Right lobe of liver (tissue), 6 donors: Measurements from ENCODE around the gene PTCHD4. TPM values are rescaled to one million over a fixed set of nuclear protein-coding genes. Genes with fewer than 3 reads are reported as not detected.

Experiments
- ATAC-seq, 4 donors: fragments of 200-7000 bp; cut with Tn5 transposase; one replicate each; pipeline ENCODE4 v1.9.1; 2020; ENCODE audit warnings: mild to moderate bottlenecking in 4 of 4, moderate library complexity in 4 of 4
- DNase-seq, 3 donors: peaks; one replicate each; pipeline ENCODE4 v3.0.0-alpha.2; 2020
- H3K27ac ChIP-seq, 3 donors: fragments of 200-600 bp; one replicate each; pipeline ENCODE4 v1.8.0; 2022
- H3K27me3 ChIP-seq, 2 donors: fragments of 200-600 bp; one replicate each; pipeline ENCODE4 v1.8.0; 2022
- H3K36me3 ChIP-seq, 4 donors: fragments of 200-600 bp; sonication (generic) in 1 of 4; one replicate each; pipeline versions ENCODE4 v1.5.1 to v1.8.0; 2017 to 2022; ENCODE audit warnings: control low read depth in 1 of 4
- H3K4me1 ChIP-seq, 4 donors: fragments of 200-600 bp; sonication (generic) in 1 of 4; one replicate each; pipeline versions ENCODE4 v1.5.1 to v1.8.0; 2017 to 2022; ENCODE audit warnings: control low read depth in 1 of 4
- H3K4me3 ChIP-seq, 3 donors: fragments of 200-600 bp; one replicate each; pipeline ENCODE4 v1.8.0; 2022
- H3K9me3 ChIP-seq, 4 donors: fragments of 200-600 bp; sonication (generic) in 1 of 4; one replicate each; pipeline versions ENCODE4 v1.5.1 to v1.8.0; 2017 to 2022; ENCODE audit warnings: control low read depth in 1 of 4
- CTCF ChIP-seq, 4 donors: fragments of 200-600 bp in 3 of 4; fragments of 450-650 bp in 1 of 4; IDR thresholded peaks; one replicate each; pipeline versions ENCODE4 v1.5.1 to v1.8.0; 2016 to 2022; ENCODE audit warnings: antibody characterized with exemption in 4 of 4, mild to moderate bottlenecking in 2 of 4
- POLR2A ChIP-seq: fragments of 450-650 bp; IDR thresholded peaks from one replicate; pipeline ENCODE4 v1.6.1; 2017; ENCODE audit warnings: antibody characterized with exemption, mild to moderate bottlenecking
- WGBS: methylation state at CpG from one replicate; pipeline ENCODE4 v1.1.6; 2018; ENCODE audit warnings: low coverage, low lambda C conversion rate; ENCODE audit not compliant: insufficient coverage; ENCODE audit errors: missing lambda C conversion rate; 5-methylcytosine and 5-hydroxymethylcytosine counted together
- intact Hi-C, 2 donors: fragments of 100-400 bp; cut with DNase I; formaldehyde crosslinking; loops; one replicate each; pipeline versions ENCODE4 v1.11.2 to v1.14.1; 2022
- total RNA-seq, 6 experiments: library from RNA; depleted of rRNA in 2 of 6; stranded (reverse); fragments of >200 nt in 2 of 6; fragmentation: NEBNext Ultra II Directional in 3 of 6; extraction: Animal tissue kit (Norgen Biotek cat#: 25700) in 3 of 6; gene quantifications; one replicate each; pipeline versions ENCODE4 v1.1.0 to v1.2.4, GENCODE V29; 2016 to 2023
- donor health status: DM: no; HTN: yes; CAD: no.
- donor health status: DM: no; HTN: no; CAD: no.
- donor health status: DM: no; HTN: no; CAD: no.
- donor health status: DM: no; HTN: yes; CAD: no.
- donor health status: DM: no; HTN: yes; CAD: no.

The PTCHD4 gene
- total RNA-seq, 6 experiments from 2014 or later, result 0.12 to 0.18 (median 0.15) TPM; not detected in 3

- WGBS, result 58% methylated on average over 4 of the region's 4 CpGs
- Histone ChIP-seq H3K36me3 (no peaks in the 10 kb centered on the region), H3K9me3 (no peaks in the 10 kb centered on the region), H3K4me3 (no peak overlapping the region), H3K27me3 (no peaks in the 10 kb centered on the region), H3K4me1 (no peaks in the 10 kb centered on the region), H3K27ac (no peak overlapping the region)
- TF ChIP-seq CTCF (IDR thresholded peaks at IDR 0.05) (no peak), POLR2A (no peak)
- ATAC-seq, result no peak
- DNase-seq, result no peak
- intact Hi-C loops, result no loop called here
Measured at GRCh38 chr6:48090546-48090945, 20.5 kb downstream of the PTCHD4 start.

- DNase-seq (no peak), ATAC-seq (peak in 2 of 4 donors; percentile 22 to 46)
- intact Hi-C loops, result no loop called here
- WGBS, result 5% methylated on average over 1 of the region's 1 CpG
- TF ChIP-seq POLR2A (no peak), CTCF (IDR thresholded peaks at IDR 0.05) (peak in 2 of 4 donors; percentile 28 to 35)
- Histone ChIP-seq H3K27ac (no peak overlapping the region), H3K36me3 (no peaks in the 10 kb centered on the region), H3K9me3 (no peaks in the 10 kb centered on the region), H3K27me3 (no peaks in the 10 kb centered on the region), H3K4me3 (no peak overlapping the region), H3K4me1 (no peaks in the 10 kb centered on the region)
Measured at GRCh38 chr6:48087448-48087847, 23.5 kb downstream of the PTCHD4 start.

- WGBS, result 31% methylated on average over 1 of the region's 1 CpG
- ATAC-seq (no peak), DNase-seq (no peak)
- no peaks in the 10 kb centered on the region for H3K36me3 ChIP-seq
- intact Hi-C loops, result no loop called here
- H3K27ac ChIP-seq, result no peak overlapping the region
- TF ChIP-seq POLR2A (no peak), CTCF (IDR thresholded peaks at IDR 0.05) (peak in 2 of 4 donors; percentile 9 to 11)
- H3K4me1 ChIP-seq, result no peaks in the 10 kb centered on the region
- no peaks in the 10 kb centered on the region for H3K9me3 ChIP-seq
- H3K27me3 ChIP-seq, result no peaks in the 10 kb centered on the region
- H3K4me3 ChIP-seq, result no peak overlapping the region
Measured at GRCh38 chr6:48086187-48086586, 24.8 kb downstream of the PTCHD4 start.

GRCh38 chr6:48085131-48085741 is 25.8 kb downstream of the PTCHD4 start:
- no peak overlapping the region for H3K27ac ChIP-seq
- H3K36me3 ChIP-seq, result no peaks in the 10 kb centered on the region
- ATAC-seq (peak in 1 of 4 donors; percentile 32), DNase-seq (no peak)
- TF ChIP-seq POLR2A (no peak), CTCF (IDR thresholded peaks at IDR 0.05) (no peak)
- intact Hi-C loops, result no loop called here
- no peaks in the 10 kb centered on the region for H3K27me3 ChIP-seq
- no peaks in the 10 kb centered on the region for H3K4me1 ChIP-seq
- no peak overlapping the region for H3K4me3 ChIP-seq
- no peaks in the 10 kb centered on the region for H3K9me3 ChIP-seq

- no peak overlapping the region for H3K4me3 ChIP-seq
Measured at GRCh38 chr6:48084201-48084600, 26.8 kb downstream of the PTCHD4 start.

More at GRCh38 chr6:48084201-48084600, 26.8 kb downstream of the PTCHD4 start:
- Histone ChIP-seq H3K4me1 (no peaks in the 10 kb centered on the region), H3K9me3 (no peaks in the 10 kb centered on the region), H3K27ac (no peak overlapping the region), H3K36me3 (no peaks in the 10 kb centered on the region), H3K27me3 (no peaks in the 10 kb centered on the region)
- DNase-seq (no peak), ATAC-seq (no peak)
- TF ChIP-seq CTCF (IDR thresholded peaks at IDR 0.05) (no peak), POLR2A (no peak)
- intact Hi-C loops, result no loop called here
